HG02610 (cell line): Measurements from ENCODE around the gene TMEM217.

Experiments used
- ATAC-seq: cut with Tn5 transposase; IDR thresholded peaks from one replicate; pipeline ENCODE4 v1.9.1; 2021; ENCODE audit warnings: mild to moderate bottlenecking, moderate library complexity; ENCODE audit not compliant: unreplicated experiment

TMEM217 gene

GRCh38 chr6:37280162-37280887 lies 22.4 kb upstream of the TMEM217 start:
- no peak for ATAC-seq

DNA sequence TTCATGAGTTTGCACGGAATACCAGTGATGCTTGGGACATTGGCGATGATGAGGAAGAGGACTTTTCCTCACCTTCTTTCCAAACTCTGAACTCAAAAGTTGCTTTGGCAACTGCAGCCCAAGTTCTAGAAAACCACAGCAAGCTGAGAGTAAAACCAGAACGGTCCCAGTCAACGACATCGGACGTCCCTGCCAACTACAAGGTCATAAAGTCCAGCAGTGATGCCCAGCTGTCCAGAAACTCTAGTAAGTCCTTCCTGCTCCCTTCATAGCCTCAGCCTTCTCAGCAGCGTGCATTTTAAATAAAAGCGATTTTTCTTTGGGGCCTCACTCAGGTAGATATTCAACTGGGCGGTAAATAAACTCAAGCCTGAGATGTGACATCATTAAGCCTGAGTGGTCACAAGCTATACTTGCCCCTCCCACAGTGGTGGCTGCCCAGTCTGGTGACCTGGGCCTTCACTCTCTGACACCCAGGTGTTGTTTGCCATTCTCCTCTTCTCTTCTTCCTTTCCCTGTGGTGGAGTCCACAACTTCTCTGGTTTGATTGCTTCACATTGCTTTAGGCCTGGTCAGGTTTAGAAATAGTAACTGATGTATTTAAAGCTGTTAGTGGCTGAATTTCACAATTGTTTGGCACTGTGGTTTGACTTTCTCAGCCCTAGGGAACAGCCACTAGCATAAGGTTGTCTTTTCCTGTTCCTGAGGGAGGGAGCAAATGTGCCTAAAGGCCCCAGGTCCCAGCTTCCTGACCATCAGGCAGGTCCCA lies 21.6 kb upstream of the TMEM217 start:
- ATAC-seq, result no peak

DNA sequence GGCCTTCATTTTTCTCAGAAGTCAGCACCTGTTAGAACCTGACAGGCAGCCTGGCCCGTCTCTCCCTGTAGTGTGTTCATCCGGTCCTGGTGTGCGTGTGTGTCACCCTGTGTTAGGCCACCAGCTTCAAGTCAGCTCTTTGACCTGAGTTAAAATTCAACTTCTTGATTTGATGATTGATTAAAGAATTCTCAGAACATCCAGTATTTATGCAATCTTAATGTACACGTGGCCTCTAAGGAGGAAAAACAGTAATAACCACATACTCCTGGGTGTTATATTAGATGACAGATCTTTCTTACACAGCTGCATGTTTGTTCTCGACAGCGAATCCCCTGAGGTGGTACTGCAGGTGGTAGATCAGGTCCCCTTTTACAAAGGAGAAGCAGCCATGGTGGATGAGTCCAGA lies 19.1 kb upstream of the TMEM217 start:
- ATAC-seq, result no peak

DNA sequence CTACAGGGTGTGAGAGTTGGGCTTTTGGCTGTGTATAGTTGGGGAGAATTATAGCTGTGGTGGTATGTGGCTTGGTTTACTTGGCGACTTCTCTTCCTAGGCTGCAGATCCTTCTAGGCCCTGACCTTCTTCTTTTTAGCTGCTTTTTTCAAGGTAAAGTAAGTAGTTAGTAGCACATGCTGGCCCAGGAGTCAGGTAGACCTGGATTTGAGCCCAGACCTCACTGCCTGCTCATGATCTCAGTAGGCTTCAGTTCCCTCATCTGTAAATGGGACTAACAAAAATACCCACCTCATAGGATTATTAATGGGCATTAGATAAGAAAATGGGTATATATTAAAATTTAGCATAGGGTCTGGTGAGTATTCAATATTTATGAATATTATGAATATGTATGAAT lies 17.4 kb upstream of the TMEM217 start:
- ATAC-seq, result no peak

DNA sequence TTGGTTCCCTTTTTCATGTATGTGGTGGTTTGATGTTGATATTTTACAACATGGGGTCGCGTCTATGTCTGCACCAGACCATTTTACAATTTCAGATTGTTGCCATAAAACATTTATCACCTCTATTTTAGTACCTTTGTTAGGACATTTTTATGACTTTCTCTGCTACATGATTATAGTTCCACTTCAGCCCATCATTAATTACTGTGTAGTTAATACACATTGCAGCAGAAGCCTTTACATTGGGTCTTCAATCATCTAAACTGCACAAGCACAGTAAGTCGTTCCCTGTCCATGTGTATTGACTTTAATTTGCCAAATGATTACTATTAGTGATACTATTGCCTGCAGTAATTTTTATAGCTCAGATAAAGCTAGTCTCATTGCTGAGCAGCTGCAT lies 15.7 kb upstream of the TMEM217 start:
- ATAC-seq, result no peak

GRCh38 chr6:37272834-37273566 lies 15.1 kb upstream of the TMEM217 start:
- no peak for ATAC-seq

DNA sequence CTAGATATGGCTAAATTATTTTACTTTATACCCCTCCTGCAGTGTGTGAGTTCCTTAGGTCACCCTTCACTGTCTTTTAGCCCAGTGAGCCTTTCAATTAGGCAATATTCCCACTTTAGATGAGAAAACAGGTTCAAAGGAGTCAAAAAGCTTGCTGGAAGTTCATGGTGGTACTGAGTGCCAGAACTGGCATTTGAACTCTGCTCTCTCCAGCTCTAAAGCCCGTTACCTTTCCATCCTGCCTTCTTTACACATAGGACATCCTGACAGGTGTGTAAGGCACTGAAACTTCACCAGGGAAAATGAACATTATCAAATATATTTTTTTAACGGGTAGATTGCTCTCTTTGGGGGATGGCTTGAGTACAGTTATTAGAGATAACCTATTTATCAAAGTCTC lies 11.2 kb upstream of the TMEM217 start:
- no peak for ATAC-seq

- no peak for ATAC-seq
Measured at GRCh38 chr6:37265860-37266259, 7.9 kb upstream of the TMEM217 start.

DNA sequence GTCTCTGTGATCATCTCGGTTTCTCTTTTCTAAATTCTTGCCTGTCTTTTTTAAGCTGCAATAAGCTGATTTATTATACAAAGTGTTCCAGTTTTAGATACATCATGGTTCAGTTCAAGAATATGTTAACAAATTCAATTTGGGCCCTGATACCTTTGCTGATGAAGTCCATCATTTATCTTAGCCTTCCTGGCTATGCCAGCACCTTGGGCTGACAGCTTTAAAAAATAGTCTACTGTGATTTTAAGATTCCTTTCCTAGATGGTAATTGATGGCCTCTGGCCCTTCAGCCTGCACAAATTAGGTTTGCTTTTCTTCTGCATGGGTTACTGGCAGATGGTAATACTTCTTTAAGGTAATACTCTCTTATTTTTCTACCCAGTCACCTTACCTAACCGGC lies 7.1 kb upstream of the TMEM217 start:
- no peak for ATAC-seq

DNA sequence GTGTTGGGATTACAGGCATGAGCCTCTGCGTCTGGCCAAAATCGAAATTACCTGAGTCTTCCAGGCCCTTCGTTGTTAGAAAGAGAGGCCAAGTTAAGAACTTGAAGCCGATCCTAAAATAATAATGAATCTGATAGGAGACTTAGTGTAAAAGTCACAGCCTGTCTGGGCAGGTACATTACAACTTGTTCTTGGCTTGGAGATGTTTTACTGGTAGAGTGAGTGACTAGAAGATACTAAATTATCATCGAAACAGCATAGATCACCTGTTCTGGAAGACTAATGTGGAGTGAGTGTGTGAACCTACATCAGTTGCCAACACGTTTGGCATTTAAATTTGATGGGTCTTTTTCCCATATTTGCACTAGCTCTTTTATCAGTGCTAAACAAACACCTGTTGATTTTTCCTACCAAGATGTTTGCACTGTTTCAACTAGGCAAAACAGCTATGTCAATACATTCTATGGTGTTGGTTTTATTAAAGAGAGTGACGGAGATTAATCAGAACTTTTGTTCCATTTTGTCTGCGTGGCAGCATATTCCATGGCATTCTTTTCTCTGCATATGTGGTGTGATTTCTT lies 4.6 kb upstream of the TMEM217 start:
- ATAC-seq, result no peak

GRCh38 chr6:37261198-37261597 lies 3.3 kb upstream of the TMEM217 start:
- no peak for ATAC-seq

GRCh38 chr6:37260444-37260843 lies 2.5 kb upstream of the TMEM217 start:
- ATAC-seq, result no peak

- no peak for ATAC-seq
Measured at GRCh38 chr6:37260040-37260439, 2.1 kb upstream of the TMEM217 start.

GRCh38 chr6:37259191-37259590 lies 1.2 kb upstream of the TMEM217 start:
- no peak for ATAC-seq

DNA sequence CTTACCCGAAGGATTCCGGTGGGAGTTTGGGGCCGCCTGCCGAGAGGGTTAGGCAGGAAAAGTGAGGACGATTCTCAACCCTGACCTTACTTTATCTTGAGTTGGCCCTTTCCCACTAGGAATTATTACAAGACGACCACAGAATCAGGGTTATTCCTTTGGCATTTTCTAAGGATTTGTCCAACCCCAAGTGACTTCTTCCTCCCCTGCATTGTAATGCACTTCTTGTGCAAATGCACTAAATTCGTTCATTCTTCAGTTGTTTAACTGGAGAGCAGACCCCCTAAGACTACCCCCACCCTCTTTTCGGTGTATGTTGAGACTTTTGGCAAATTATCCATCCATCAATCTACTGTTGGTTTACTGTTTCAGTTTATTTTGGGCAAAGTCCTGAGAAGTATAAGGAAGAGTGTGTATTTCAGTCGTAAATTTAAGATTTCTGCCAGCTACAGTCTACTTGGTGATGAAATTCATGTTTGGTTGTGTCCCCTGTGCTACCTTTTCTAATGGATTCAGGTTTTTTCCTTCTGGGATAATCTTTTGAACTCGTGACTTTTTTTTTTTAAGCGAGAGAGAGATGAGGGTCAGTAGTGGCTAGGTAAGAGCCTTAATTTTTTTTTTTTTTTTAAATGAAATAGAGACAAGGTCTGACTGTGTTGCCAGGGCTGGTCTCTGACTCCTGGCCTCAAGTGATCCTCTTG lies 611 bp upstream of the TMEM217 start:
- ATAC-seq, result no peak

DNA sequence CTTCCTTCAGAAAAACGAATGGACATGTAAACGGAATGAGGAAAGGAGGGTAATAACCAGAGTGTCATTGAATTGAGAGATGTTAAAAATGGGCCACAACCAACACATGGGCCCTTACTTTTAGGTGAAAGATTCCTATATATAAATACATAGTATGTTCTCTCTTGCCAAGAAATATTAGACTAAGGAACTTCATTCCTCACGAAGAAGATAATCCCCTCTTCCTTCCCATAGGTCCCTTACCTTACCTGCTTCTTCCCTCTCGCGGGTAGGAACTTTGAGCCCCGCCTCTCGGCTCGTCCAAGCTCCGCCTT lies 667 bp downstream of the TMEM217 start:
- ATAC-seq, result no peak

DNA sequence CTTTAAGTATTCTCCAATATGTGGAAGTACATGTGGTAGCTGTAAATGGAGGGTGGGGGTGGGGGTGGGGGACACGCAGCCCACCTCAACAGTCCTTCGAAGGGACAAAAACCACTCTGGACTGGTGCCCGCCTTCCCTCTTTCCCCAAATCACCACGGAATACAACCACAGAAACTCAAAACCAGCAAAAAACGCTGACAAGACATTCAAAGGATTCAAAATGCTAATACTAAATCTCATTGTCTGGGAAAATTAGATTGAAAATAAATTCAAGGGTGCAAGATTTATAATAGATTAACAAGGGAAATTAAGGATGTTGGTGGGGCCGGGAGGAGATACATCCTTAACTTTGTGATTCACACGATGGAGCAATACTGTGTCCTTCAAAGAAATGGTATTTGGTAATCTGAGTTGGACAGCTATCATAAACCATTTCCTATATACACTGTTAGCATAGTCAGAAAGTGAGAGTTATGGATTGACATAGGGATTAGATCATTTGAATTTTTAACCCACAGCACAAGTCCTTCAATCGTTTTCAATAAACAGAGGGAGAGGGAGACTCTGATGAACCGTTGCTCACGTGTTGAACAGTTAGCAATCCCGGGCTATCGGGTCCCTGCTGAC lies 1.1 kb downstream of the TMEM217 start:
- ATAC-seq, result no peak

DNA sequence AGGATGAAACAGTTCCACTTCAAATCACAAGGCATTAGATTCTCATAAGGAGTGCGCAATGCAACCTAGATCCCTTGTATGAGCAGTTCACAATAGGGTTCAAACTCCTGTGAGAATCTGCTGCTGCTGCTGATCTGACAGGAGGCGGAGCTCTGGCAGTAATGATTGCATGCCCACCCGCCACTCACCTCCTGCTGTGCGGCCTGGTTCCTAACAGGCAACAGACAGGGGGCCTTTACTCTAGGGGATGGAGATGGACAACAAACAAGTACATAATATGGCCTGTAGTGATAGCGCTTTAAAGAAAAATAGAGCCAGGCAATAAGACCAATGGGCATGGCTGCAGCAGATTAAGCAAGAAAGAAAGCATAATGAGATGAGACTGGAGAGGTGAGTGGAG lies 3.1 kb downstream of the TMEM217 start:
- no peak for ATAC-seq

GRCh38 chr6:37253486-37254007 lies 4.4 kb downstream of the TMEM217 start:
- ATAC-seq, result no peak

GRCh38 chr6:37251211-37251780 lies 6.6 kb downstream of the TMEM217 start:
- no peak for ATAC-seq
